GM15510 (cell line): ENCODE data around the gene PLA2R1.

Experiments used
- POLR2A ChIP-seq: IDR thresholded peaks from 3 replicates; pipeline ENCODE4 v1.6.1; 2011; ENCODE audit warnings: borderline replicate concordance; ENCODE audit not compliant: insufficient read length; ENCODE audit errors: extremely low read depth

Gene PLA2R1

GRCh38 chr2:160045703-160046210 is 16.7 kb downstream of the PLA2R1 start:
- no peak for TF ChIP-seq POLR2A

GRCh38 chr2:160044728-160045127 is 17.7 kb downstream of the PLA2R1 start:
- TF ChIP-seq POLR2A: no peak

- TF ChIP-seq POLR2A: no peak
Measured at GRCh38 chr2:160043265-160043664, 19.1 kb downstream of the PLA2R1 start.

GRCh38 chr2:160042054-160042453 is 20.4 kb downstream of the PLA2R1 start:
- TF ChIP-seq POLR2A: no peak

- TF ChIP-seq POLR2A: no peak
Measured at GRCh38 chr2:160041091-160041490, 21.3 kb downstream of the PLA2R1 start.

- no peak for TF ChIP-seq POLR2A
Measured at GRCh38 chr2:160039166-160039903, 23.1 kb downstream of the PLA2R1 start.

- no peak for TF ChIP-seq POLR2A
Measured at GRCh38 chr2:160036736-160037135, 25.7 kb downstream of the PLA2R1 start.

- no peak for TF ChIP-seq POLR2A
Measured at GRCh38 chr2:160035125-160035524, 27.3 kb downstream of the PLA2R1 start.

- no peak for TF ChIP-seq POLR2A
Measured at GRCh38 chr2:160034396-160034795, 28.0 kb downstream of the PLA2R1 start.

- TF ChIP-seq POLR2A: no peak
Measured at GRCh38 chr2:160033732-160034392, 28.6 kb downstream of the PLA2R1 start.

GRCh38 chr2:160029270-160029628 is 33.2 kb downstream of the PLA2R1 start:
- no peak for TF ChIP-seq POLR2A

- no peak for TF ChIP-seq POLR2A
Measured at GRCh38 chr2:160028431-160029269, 33.8 kb downstream of the PLA2R1 start.

- TF ChIP-seq POLR2A: no peak
Measured at GRCh38 chr2:160022162-160022561, 40.3 kb downstream of the PLA2R1 start.

- no peak for TF ChIP-seq POLR2A
Measured at GRCh38 chr2:160019374-160020090, 42.9 kb downstream of the PLA2R1 start.

GRCh38 chr2:160015746-160016145 is 46.7 kb downstream of the PLA2R1 start:
- TF ChIP-seq POLR2A: no peak

- no peak for TF ChIP-seq POLR2A
Measured at GRCh38 chr2:160014227-160014626, 48.2 kb downstream of the PLA2R1 start.
